COLO668 (cell line): ENCODE data around the gene GALNT17.

Source experiments
- DNase-seq: peaks from one replicate; lab custom pipeline; 2025; ENCODE audit not compliant: unreplicated experiment; lab: John Stamatoyannopoulos, UW

The GALNT17 gene

DNA sequence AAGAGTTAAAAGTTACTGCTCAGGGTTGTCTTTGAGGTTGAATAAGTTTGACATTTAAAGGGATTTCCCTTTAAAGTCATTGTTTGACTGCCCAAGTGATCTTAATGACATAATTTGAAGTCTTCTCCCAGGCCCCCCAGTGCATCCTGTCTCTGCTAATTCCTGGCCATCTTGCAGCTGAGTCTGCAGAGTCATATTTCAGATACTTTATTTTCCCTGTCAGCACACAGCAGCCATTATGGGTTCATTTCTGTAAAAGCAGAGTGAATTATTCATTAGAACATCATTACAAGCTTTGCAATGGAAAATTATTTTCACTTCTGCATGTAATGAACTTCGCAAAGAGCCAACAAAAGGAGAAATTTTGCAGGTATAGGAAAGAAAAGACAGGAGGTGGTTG, 536.6 kb downstream of the GALNT17 start:
- no peak for DNase-seq

DNA sequence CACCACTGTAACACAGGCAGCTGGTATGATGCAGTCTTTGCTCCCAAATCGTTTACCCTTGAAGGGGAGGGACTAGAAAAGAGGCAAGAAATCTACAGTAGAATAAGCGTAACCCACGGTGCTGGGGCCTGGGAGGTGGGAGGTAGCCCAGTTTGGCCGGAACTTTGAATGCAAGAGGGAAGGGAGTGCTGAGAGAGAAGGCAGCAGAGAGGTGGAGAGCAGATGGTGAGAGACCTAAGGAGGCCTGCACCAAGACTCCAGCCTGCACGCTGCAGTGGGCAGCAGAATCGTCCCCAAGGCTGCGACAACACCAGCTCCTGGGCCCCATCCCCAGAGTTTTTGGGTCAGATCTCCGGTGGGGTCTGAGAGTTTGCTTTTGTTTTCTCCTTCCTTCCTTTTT, 547.5 kb downstream of the GALNT17 start:
- no peak for DNase-seq

DNA sequence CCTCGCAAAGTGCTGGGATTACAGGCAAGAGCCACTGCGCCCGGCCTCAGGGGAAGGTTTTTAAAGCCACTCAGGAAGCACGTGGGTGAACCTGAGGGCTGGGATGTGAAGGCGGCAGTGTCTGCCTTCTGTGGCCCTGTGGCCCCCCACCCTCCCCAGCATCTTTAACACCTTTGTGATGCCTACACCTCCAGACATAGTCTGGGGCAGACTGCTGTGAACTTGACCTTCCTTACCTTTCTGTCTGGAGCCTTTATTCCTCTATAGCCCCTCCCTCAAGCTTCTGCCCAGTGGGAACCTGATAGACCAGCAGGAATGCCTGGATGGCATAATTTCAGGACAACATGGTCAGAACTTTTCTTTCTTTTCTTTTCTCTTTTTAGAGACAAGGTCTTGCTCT, 550.2 kb downstream of the GALNT17 start:
- no peak for DNase-seq

DNA sequence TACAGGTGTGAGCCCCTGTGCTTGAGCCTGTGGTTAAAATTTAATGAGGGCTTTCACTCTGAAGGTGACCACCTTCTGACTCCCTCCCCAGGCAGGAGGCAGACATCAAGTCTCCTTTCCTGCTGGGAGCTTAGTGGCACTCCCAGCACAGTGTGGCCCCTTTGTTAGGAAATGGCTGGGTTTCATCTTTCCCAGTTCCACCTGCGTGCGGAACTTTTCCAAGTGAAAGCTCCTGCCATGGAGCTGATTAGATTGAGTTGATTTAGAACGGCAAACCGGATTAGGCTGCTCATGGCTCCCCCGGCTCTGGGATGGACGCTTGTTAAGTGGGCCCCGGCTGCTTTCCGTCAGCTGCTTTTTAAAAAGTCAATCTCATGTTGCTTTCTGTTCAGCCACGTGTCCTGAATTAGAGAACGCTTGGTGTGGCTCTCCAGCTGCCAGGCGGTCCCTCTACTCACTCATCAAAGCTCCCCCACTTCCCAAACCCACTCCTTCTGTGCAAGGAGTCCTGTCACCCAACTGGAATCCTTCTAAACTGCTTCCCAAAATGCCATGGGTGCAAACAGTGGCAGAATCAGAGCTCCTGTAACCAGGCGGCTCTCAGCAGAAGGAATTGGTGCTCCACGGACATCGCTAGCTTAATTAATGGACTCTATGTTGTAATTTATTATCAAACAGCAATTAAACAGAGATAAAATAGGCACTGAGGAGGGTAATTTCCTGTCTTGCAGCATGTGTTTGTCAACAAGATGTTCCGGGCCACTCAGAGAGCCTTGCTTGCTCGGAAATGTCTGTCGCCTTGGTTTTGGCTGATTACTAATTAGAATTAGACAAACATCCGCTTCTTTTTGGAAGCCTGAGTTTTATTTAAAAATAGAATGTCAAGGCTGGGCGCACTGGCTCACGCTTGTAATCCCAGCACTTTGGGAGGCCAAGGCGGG, 551.2 kb downstream of the GALNT17 start:
- no peak for DNase-seq

DNA sequence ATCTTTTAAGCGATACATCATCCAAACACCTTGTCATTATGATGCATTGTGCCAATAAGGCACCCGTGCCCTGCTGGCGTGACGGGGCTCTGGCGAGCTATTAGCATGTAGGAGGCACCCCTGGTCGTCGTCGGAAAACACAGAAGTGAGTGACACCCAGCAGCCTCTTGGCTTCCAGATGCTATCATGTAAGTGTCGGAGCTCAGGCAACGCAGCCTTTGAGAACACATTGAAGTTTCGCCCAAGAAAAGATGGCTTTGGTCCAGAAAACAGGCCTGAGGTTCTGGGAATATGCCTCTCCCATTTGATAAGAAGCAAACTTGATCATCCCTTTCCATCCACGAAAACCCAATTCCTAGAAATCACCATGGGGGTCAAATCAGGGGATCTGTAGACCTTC, 555.3 kb downstream of the GALNT17 start:
- no peak for DNase-seq

DNA sequence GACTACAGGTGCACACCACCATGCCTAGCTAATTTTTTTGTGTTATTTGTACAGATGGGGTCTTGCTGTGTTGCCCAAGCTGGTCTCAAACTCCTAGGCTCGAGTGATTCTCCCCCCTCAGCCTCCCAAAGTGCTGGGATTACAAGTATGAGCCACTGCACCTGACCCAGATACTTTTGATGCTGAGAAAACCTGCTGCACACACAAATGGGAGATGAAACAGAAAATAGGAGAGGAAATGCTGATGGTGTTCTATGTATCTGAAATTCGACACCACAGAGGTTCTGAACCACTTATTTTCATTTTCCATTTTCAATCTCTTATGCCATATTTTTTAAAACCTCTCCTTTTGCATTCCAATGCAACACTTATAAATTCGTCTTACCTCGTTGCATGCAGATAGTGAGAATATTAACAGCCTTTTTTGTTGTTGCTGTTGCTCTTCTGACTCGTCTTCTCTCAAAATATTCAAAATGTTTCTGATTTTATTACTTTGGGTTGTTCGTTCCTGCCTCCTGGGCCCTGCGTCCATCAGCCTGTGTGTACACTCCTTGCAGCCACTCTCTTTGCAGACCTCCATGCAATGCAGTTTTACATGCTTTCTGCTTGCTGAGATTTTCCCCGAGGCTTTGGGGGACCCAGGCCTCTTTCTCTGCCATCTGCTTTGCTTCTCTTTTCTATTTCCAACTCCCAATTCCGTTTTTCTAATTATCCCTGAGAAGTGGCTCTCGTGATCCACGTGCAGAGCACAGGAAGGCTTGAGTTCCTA, 556.1 kb downstream of the GALNT17 start:
- no peak for DNase-seq

DNA sequence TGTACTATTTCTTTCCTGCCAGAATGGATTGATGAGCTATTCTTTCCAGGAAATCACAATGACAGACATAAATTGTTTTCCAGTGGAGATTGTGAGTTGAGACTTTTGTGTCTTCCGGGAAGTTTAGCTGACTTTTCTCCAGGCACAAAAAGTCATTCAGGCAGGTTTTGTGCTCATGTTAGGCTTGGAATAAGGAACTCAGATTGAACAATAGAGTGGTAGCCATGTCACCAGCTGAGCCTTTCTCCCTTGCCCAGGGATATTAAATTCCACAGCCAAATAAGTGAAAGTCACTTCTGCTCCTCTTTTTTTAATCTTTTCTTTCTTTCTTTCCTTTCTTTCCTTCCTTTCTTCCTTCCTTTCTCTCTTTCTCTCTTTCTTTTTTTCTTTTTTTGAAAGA, 559.6 kb downstream of the GALNT17 start:
- DNase-seq = no peak

DNA sequence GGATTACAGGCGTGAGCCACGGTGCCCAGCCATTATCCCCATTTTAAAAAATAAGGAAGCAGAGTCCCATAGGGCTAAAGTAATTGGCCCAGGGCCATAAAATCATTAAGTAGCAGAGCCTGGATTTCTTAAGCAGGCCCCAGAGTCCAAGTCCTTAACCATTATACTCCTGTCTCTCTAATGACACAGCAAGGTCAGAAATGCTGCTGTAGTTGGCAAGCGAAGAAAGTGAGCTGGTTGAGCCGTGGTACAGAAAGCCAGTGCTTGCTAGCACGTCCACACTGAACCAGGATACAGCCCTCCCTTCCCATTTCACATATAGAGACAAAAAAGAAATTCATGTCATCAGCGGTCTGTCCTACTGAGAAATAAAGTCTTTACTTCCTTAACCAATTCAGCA, 562.7 kb downstream of the GALNT17 start:
- DNase-seq = no peak

DNA sequence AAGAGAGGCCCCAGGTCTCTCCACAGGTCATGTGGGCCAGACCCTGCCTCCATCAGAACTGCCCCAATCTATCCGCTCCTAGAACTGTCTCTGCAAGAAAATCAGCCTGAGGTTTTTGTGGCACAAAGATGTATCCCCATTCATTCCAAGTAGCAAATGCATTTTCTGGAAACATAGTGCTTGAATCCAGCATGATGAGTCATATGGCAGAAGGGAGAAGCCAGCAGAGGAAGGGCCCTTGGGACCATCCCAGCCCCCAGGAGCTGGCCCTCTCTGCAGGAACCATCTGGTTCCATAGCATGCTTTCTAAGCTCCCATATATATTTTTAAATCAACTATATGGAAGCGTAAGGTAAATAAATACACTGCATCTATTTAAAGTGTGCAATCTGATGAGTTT, 563.2 kb downstream of the GALNT17 start:
- no peak for DNase-seq

- DNase-seq = no peak
Measured at GRCh38 chr7:71696511-71696910, 564.6 kb downstream of the GALNT17 start.

- no peak for DNase-seq
Measured at GRCh38 chr7:71697400-71697799, 565.5 kb downstream of the GALNT17 start.

DNA sequence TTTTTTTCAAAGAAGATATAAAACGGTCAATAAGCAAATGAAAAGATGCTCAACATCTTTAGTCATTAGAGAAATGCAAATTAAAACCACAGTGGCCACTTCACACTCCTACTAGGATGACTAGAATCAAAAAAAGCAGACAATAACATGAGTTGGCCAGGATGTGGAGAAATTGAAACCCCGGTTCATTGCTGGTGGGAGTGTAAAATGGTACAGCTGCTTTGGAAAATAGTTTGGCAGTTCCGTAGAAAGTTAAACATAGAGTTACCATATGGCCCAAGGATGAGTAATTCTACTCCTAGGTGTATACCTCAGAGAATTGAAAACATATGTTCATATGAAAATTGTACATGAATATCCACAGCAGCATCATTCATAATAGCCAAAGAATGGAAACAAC, 573.3 kb downstream of the GALNT17 start:
- no peak for DNase-seq

- DNase-seq = no peak
Measured at GRCh38 chr7:71705901-71706596, 574.1 kb downstream of the GALNT17 start.

GRCh38 chr7:71706597-71706975, 574.6 kb downstream of the GALNT17 start:
- no peak for DNase-seq

DNA sequence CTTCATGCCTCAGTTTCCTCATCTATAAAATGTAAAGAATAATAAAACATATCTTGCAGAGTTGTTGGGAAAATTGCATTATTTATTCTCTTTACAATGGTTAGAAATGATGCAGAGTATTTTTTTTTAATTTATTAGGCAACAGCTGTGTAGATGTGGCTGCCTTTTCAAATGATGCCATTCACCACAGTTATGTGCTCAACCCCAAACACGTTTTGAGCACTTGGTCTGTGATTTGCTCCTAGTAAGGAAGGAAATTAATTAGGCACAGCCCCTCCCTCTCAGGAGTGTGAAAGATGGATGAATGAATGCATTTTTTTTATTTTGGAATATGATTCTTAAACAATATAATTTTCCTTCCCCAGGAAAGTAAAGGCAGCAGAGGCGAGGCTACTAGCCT, 575.1 kb downstream of the GALNT17 start:
- no peak for DNase-seq

DNA sequence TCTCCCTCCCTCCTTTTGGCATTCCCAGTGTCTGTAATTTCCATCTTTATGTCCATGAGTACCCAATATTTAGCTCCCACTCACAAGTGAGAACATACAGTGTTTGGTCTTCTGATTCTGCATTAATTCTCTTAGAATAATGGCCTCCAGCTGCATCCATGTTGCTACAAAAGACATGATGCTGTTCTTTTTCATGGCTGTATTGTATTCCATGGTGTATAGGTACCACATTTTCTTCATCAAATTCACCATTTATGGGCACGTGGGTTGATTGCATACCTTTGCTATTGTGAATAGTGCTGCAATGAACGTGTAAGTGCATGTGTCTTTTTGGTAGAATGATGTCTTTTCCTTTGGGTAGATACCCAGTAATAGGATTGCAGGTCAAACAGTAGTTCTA, 576.8 kb downstream of the GALNT17 start:
- no peak for DNase-seq

DNA sequence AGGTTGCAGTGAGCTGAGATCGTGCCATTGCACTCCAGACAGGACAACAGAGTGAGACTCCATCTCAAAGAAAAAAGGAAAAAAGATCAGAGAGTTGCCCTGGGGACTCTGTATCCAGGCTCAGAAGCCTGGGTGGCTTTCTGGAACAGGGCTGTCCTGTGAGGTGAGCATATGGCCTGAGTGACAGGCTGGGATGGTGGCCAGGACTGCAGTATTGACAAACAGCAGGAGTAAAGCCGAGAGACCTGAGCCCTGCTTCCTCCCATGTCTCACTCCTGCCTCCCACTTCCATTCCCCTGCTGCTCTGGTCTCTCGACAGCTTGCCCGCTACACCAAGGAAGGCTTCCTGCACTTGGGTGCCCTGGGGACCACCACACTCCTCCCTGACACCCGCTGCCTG, 578.5 kb downstream of the GALNT17 start:
- DNase-seq = no peak

DNA sequence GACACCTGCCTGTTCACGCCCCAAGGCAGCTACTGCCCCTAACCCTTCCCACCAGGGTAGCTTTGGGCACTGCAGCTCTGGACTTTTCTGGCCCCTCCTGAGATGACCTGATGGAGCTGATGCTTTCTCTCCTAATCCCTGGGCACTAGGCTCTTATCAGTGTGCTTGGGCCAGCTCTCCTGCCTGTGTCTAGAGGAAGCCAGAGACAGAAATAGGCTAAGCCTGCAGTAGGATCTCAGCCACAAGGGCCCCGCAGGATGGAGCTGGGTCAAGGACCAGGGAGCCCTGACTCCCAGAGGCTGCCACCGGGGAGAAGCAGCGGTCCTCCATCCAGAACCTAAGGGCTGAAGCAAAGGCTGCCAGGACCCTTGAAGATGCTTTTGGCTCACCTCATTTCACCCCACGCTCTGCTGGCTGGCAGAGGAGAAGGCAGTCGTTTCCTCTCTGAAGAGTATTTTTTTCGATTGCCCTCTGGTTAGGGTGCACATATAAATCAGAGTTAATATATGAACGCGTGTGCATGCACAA, 580.8 kb downstream of the GALNT17 start:
- no peak for DNase-seq

DNA sequence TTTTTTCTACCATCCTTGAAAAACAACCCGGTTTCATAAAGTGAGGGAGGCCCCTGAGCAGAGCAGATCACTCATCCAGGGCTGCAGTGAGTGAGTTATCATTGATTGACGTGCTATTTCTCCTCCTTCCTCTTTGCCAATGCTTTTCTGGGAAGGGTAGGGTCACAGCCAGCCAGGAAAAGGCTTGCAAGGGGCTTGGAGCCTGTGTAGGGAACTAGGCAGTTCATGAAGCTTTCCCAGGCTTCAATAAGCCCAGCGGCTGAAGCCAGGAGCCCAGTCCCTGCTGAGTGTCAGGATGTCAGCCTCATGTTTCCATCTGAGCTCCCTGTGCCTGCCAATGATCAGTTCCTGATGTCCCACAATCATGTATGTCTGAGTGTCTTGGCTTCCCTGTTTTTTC, 584.7 kb downstream of the GALNT17 start:
- DNase-seq = no peak

- DNase-seq = no peak
Measured at GRCh38 chr7:71718563-71718962, 586.6 kb downstream of the GALNT17 start.

DNA sequence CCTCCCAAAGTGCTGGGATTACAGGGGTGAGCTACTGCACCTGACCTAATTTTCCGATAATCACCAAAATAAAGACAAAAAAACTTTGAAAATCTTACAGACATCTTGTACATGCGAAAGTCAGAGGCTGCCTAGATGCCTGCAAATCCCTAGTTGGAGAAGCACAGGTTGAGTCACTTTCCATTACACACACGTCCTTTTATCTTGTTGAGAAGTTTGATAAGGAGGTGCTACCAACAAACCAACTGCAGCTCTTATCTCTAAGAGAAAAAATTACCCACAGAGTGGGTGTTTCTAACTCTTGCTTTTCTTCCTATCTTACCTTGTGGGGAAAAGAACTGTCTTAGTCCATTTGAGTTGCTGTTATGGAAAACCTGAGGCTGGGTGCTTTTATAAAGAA, 589.8 kb downstream of the GALNT17 start:
- no peak for DNase-seq
